Placental pericyte (primary cell): ENCODE results near the gene SSTR3. TPM values are rescaled to one million over a fixed set of nuclear protein-coding genes. Genes with fewer than 3 reads are reported as not detected.

Source experiments
- small RNA-seq: library from RNA; depleted of rRNA; stranded (forward); fragments of <200 nt; gene quantifications from one replicate; pipeline ENCODE3, GENCODE V24; 2012; ENCODE audit warnings: low replicate concordance
- total RNA-seq: library from RNA; depleted of rRNA; stranded (reverse); fragments of >200 nt; gene quantifications from 2 replicates; pipeline ENCODE4 v1.2.3, GENCODE V29; 2012

The SSTR3 gene
- not detected in 2 replicates for total RNA-seq

DNA sequence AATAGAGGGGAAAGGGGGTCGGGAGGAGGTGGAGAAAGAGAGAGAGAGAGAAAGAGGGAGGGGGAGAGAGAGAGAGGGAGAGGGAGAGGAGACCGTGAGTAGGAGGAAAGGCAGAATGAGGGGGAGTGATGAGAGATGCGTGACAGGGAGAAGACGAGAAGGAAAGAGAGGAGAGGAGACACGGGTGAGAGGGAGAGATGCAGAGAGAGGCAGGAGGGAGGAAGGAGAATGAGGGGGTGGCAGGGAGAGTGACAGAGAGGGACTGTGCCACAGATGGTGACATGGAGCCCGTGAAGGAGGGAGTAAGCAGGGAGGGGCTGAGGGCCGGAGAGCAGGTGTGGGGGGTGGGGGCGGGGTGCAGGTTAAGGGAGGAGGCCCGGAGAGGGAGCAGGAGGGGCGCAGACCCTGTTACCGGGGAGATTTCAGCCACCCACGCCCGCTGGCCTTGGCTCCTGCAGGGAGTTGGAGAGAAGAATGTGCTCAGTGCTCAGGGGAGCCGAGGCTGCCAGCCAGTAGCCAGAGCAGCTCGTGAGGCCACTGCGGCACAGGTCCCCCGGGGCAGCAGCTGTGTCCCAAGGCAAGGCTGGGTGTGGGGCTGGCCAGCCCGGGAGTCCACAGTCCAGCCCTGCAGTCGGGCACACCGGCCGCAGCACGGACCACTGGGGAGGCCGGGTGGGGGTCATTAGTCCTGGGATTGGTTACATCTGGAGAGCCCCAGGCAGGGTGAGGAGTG lies at the start of gene SSTR3:
SSTR3 (minus strand) TSS at position 304 of the 733 bp plus-strand sequence. CDS start 4,674 bp downstream, outside the sequence.

DNA sequence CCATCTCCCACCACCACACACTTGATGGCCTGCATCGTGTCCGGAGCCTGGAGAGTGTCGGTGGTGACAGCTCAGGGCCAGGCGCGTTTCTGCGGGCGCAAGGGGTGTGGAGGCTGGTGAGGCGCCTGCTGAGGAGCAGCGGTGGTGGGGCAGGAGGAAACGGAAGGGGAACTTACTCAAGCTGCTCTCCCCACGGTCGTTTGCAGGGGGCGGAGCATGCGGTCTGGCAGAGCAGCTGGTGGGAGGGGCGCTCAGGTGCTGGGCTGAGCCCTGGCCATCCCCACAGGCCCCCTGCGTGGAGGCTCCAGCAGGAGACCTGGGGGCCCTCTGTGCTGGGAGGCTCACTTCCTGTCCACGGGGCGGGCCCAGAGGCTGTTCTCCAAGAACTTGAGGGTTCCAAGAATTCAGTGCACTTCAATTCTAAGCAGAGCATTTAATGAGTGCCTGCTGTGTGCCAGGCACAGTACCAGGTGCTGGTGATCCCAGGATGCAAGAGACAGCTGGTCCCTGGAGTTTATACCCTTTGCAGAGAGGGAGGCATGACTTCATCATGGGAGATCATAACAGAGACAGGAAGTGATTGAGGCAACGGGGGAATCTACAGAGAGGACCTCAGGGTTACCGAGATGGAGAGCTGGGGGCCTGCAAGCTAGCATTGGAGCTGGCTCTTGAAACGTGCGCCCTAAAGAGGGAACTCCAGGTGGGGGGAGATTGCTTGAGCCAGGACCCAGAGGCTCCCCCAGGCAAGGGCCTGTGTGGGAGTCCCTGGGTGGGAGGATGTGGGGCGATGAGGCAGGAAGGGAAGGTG lies 32.0 kb upstream of the SSTR3 start, which contains the start of gene RAC2:
RAC2 (minus strand) TSS at position 156 of the 808 bp plus-strand sequence; CDS start at position 35, 121 bp downstream.

DNA sequence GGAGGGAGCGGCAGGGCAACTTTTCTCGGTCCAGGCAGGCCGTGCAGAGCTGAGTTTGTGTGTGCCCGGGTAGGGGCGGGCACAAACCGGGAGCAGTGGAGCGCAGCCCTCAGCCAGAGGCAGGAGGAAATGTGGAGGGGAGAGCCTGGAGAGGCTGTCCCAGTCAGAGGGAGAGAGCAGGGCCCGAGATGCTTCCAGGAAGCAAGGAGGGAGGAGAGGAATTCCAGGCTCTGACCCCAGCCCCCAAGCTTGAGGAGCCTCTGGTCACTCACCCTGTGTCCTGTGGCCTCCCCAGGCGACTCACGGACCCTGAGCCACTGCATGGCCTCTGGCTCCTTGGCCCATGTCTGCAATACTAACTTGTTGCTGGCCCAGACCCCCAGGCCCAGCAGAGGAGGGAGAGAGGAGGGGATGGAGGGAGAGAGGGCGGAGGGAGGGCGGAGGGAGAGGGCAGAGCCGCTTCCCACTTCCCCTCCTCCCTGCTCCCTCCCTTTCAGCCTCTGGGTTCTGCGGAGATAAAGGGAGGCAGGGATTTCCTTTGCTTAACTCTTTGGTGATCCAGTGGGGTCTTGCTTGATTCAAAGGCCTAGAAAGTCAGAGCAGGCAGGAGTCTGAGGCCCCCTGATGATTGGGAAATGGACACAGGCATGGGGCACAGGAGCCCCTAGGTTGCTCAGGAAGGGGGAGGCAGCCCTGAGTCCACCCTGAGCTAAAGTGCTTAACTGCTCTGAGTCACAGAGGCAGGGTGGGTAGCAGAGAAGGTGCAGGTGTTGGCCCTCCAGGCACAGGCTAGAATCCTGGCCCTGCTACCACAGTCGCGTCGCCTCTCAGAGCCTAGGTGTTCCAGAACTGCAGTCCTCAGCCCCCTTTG lies 24.2 kb downstream of the SSTR3 start, which contains the start of gene C1QTNF6:
C1QTNF6 (minus strand) TSS at position 357 of the 871 bp plus-strand sequence; CDS start at position 323, 34 bp downstream.

Small RNAs within 50 kb of the gene (small RNA-seq; reads per million reads assigned to genes)
- gene Z82188.1: not detected

Other genes starting within 250 kb of the SSTR3 start
- 34.4 and 64.6 TPM in 2 replicates for gene TST, start 193.0 kb downstream of the SSTR3 start, total RNA-seq
- gene MPST, start 192.7 kb downstream of the SSTR3 start, total RNA-seq: 88.5 and 172 TPM in 2 replicates
- 47.3 and 55.4 TPM in 2 replicates for gene KCTD17, start 160.7 kb downstream of the SSTR3 start, total RNA-seq
- not detected in 2 replicates for gene TMPRSS6, start 102.8 kb downstream of the SSTR3 start, total RNA-seq
- 0.22 and 0.57 TPM in 2 replicates for gene IL2RB, start 62.6 kb downstream of the SSTR3 start, total RNA-seq
- 5.9 and 8.0 TPM in 2 replicates for gene C1QTNF6, start 24.2 kb downstream of the SSTR3 start, total RNA-seq
- 16.6 and 24.2 TPM in 2 replicates for gene RAC2, start 31.8 kb upstream of the SSTR3 start, total RNA-seq
- 0.86 TPM in 1 of 2 replicates, not detected in the other for gene CYTH4, start 70.0 kb upstream of the SSTR3 start, total RNA-seq
- gene ELFN2, start 215.0 kb upstream of the SSTR3 start, total RNA-seq: 0.66 and 1.4 TPM in 2 replicates